SU-DHL-6 (cell line): ENCODE data around the gene SEC16A.

ENCODE experiments used
- EZH2phosphoT487 ChIP-seq: fragments of 200-600 bp; sonication (generic), shearing (Covaris generic); conservative IDR thresholded peaks from 2 replicates; pipeline ENCODE4 v1.6.1; 2018; ENCODE audit warnings: mild to moderate bottlenecking, antibody characterized with exemption, low read length, moderate library complexity, mixed read lengths
- TF ChIP-seq, protein P1 (sequence below): fragments of 200-600 bp; sonication (generic); IDR thresholded peaks from one replicate; pipeline ENCODE4 v1.5.1; 2017; ENCODE audit warnings: antibody characterized with exemption, mild to moderate bottlenecking, low read length, moderate library complexity; ENCODE audit not compliant: insufficient read depth, poor library complexity, severe bottlenecking

DNA sequence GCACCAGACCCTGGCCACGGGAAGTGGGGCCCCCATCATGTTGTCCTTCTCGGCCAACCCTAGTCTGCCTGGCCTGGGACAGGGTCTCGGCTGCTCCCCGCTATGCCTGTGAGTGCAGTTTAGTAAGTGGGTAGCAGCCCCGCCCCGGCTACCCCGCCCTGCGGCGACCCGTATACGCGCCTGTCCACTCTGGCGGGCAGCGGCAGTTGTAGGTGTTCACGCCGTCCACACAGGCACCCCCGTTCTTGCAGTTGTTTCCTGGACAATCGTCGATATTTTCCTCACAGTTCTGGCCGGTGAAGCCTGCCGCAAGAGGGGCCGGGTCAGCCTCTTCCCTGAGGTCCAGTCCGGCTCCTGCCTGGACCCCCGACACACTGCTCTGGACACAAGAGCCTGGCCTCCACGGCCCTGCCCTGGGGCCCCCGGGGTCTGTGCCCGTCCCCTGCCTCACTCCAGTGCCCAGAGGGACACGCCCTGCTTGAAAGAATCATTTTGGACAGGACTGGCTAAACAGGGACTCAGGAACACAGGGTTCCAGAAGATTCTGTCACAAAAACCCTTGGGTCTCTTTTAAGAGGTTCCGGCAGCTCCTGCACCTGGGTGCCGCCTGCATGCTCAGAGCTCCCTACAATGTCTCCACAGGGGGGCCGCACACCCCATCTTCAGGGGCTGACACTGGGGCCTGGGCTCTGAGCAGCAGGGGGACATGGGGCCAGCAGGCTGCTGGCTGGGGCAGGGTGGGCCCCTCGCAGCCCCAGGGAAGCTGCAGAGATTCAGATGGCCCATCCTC lies 36.6 kb upstream of the SEC16A start:
- TF ChIP-seq, protein P1, sequence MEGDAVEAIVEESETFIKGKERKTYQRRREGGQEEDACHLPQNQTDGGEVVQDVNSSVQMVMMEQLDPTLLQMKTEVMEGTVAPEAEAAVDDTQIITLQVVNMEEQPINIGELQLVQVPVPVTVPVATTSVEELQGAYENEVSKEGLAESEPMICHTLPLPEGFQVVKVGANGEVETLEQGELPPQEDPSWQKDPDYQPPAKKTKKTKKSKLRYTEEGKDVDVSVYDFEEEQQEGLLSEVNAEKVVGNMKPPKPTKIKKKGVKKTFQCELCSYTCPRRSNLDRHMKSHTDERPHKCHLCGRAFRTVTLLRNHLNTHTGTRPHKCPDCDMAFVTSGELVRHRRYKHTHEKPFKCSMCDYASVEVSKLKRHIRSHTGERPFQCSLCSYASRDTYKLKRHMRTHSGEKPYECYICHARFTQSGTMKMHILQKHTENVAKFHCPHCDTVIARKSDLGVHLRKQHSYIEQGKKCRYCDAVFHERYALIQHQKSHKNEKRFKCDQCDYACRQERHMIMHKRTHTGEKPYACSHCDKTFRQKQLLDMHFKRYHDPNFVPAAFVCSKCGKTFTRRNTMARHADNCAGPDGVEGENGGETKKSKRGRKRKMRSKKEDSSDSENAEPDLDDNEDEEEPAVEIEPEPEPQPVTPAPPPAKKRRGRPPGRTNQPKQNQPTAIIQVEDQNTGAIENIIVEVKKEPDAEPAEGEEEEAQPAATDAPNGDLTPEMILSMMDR = no peak
- no peak for TF ChIP-seq EZH2phosphoT487
